HUDEP-2 (cell line): ENCODE data around the gene PKDCC.
"Not testable (repeated sequence)": the region's sequence is repeated elsewhere in the genome, so short reads cannot be mapped to it uniquely, and the experiment has no call there.

Experiments
- DNase-seq, 76 experiments: peaks; one replicate each; lab custom pipeline; 2025; ENCODE audit not compliant: unreplicated experiment in 76 of 76; lab: John Stamatoyannopoulos, UW

Gene PKDCC

GRCh38 chr2:42029639-42030199, 18.1 kb upstream of the PKDCC start:
- no peak for DNase-seq

GRCh38 chr2:42030200-42030759, 17.5 kb upstream of the PKDCC start:
- no peak for DNase-seq

GRCh38 chr2:42030829-42031228, 17.0 kb upstream of the PKDCC start:
- DNase-seq, result no peak

GRCh38 chr2:42031281-42032223, 16.3 kb upstream of the PKDCC start:
- DNase-seq, result no peak

- DNase-seq, result no peak
Measured at GRCh38 chr2:42032224-42032620, 15.6 kb upstream of the PKDCC start.

- DNase-seq, result no peak
Measured at GRCh38 chr2:42032745-42033144, 15.1 kb upstream of the PKDCC start.

- DNase-seq, result not testable (repeated sequence)
Measured at GRCh38 chr2:42034096-42034495, 13.7 kb upstream of the PKDCC start.

- DNase-seq, result no peak
Measured at GRCh38 chr2:42035241-42035640, 12.6 kb upstream of the PKDCC start.

GRCh38 chr2:42036413-42036812, 11.4 kb upstream of the PKDCC start:
- no peak for DNase-seq

GRCh38 chr2:42036940-42037339, 10.9 kb upstream of the PKDCC start:
- DNase-seq, result no peak

- DNase-seq, result no peak
Measured at GRCh38 chr2:42040643-42041278, 7.1 kb upstream of the PKDCC start.

- DNase-seq, result no peak
Measured at GRCh38 chr2:42041377-42042127, 6.3 kb upstream of the PKDCC start.

- DNase-seq, result no peak
Measured at GRCh38 chr2:42042631-42043355, 5.0 kb upstream of the PKDCC start.

- DNase-seq, result no peak
Measured at GRCh38 chr2:42043789-42044394, 3.9 kb upstream of the PKDCC start.

- no peak for DNase-seq
Measured at GRCh38 chr2:42044939-42045338, 2.9 kb upstream of the PKDCC start.

- DNase-seq, result no peak
Measured at GRCh38 chr2:42045352-42045751, 2.5 kb upstream of the PKDCC start.

GRCh38 chr2:42045848-42046748, 1.7 kb upstream of the PKDCC start:
- no peak for DNase-seq

GRCh38 chr2:42046819-42047487, 868 bp upstream of the PKDCC start:
- no peak for DNase-seq
